BJ (cell line): ENCODE results near the gene SORBS1. TPM values are rescaled to one million over a fixed set of nuclear protein-coding genes. Genes with fewer than 3 reads are reported as not detected.

Experiments
- CTCF ChIA-PET: fragments of 350-600 bp; formaldehyde crosslinking; extraction: SDS; loops from one replicate; lab custom pipeline; 2021; ENCODE audit warnings: antibody characterized with exemption, inconsistent platforms; lab: Yijun Ruan, JAX
- POLR2A ChIA-PET: fragments of 300-600 bp; sonication (Branson Sonifier 250); formaldehyde crosslinking; extraction: SDS; loops from one replicate; lab custom pipeline; 2021; ENCODE audit warnings: antibody characterized with exemption; lab: Charles Lee
- DNase-seq: peaks from one replicate; pipeline ENCODE4 v3.0.0-alpha.2; 2011; ENCODE audit warnings: low read depth
- H3K27me3 ChIP-seq: 2 replicates; pipeline ENCODE4 v1.6.0; 2011; ENCODE audit warnings: low read length; ENCODE audit not compliant: control insufficient read depth, insufficient read depth
- H3K36me3 ChIP-seq: 2 replicates; pipeline ENCODE4 v1.5.1; 2011; ENCODE audit warnings: low read length; ENCODE audit not compliant: control insufficient read depth, insufficient read depth
- H3K4me3 ChIP-seq: 2 replicates; pipeline ENCODE4 v1.5.1; 2011; ENCODE audit warnings: low read depth, mild to moderate bottlenecking, control low read depth, low read length
- CTCF ChIP-seq: IDR thresholded peaks from 2 replicates; pipeline ENCODE4 v1.5.1; 2011; ENCODE audit warnings: low read depth, mild to moderate bottlenecking, control low read depth, inconsistent platforms, low read length, moderate library complexity; ENCODE audit not compliant: insufficient read depth
- polyA plus RNA-seq: library from polyadenylated mRNA; depleted of rRNA; stranded (reverse); fragments of >200 nt; gene quantifications from 2 replicates; pipeline ENCODE4 v1.2.3, GENCODE V29; 2011

SORBS1 gene
- polyA plus RNA-seq, 1 experiment, result 1.8 TPM

- Histone ChIP-seq H3K4me3 (no peak overlapping the region), H3K27me3 (peaks cover 2% of the 10 kb centered on the region; the same call in 1 of the 2 replicates), H3K36me3 (no peaks in the 10 kb centered on the region)
- TF ChIP-seq CTCF, result no peak
- ChIA-PET CTCF (no interaction called here), POLR2A (no interaction called here)
- no peak for DNase-seq
Observed at GRCh38 chr10:95566136-95566535, 5.0 kb upstream of the SORBS1 start.

- no peak for TF ChIP-seq CTCF
- CTCF ChIA-PET, result no interaction called here
- no peak for DNase-seq
Observed at GRCh38 chr10:95565336-95565735, 4.2 kb upstream of the SORBS1 start.

GRCh38 chr10:95564291-95564690, 3.1 kb upstream of the SORBS1 start:
- no peak for DNase-seq
- no peaks in the 10 kb centered on the region for H3K36me3 ChIP-seq
- H3K27me3 ChIP-seq, result peaks cover 6% of the 10 kb centered on the region
- ChIA-PET POLR2A (no interaction called here), CTCF (no interaction called here)
- no peak overlapping the region for H3K4me3 ChIP-seq
- no peak for TF ChIP-seq CTCF

More at GRCh38 chr10:95565336-95565735, 4.2 kb upstream of the SORBS1 start:
- POLR2A ChIA-PET, result no interaction called here
- Histone ChIP-seq H3K4me3 (no peak overlapping the region), H3K27me3 (peaks cover 2% of the 10 kb centered on the region; the same call in 1 of the 2 replicates), H3K36me3 (no peaks in the 10 kb centered on the region)

- peaks cover 4% of the 10 kb centered on the region; the same call in 1 of the 2 replicates for H3K27me3 ChIP-seq
- CTCF ChIA-PET, result no interaction called here
- POLR2A ChIA-PET, result no interaction called here
- TF ChIP-seq CTCF, result no peak
- H3K4me3 ChIP-seq, result no peak overlapping the region
- no peak for DNase-seq
- H3K36me3 ChIP-seq, result no peaks in the 10 kb centered on the region
Observed at GRCh38 chr10:95562341-95562965, 1.3 kb upstream of the SORBS1 start.

- ChIA-PET CTCF (interaction anchor here (1.3 kb wide), 1 partner anchor 131 kb away, joined by 4 read pairs; no protein-coding TSS in a partner anchor), POLR2A (no interaction called here)
- no peak overlapping the region for H3K4me3 ChIP-seq
- DNase-seq, result no peak
- TF ChIP-seq CTCF, result no peak
- peaks cover 4% of the 10 kb centered on the region for H3K27me3 ChIP-seq
- no peaks in the 10 kb centered on the region for H3K36me3 ChIP-seq
Observed at GRCh38 chr10:95561864-95562177, 650 bp upstream of the SORBS1 start.
